Gastrocnemius medialis (tissue), 4 donors: Measurements from ENCODE around the gene AGAP1.

Experiments used
- CTCF ChIP-seq, 5 experiments: fragments of 450-650 bp in 3 of 5; fragments of 200-600 bp in 2 of 5; sonication (generic) in 2 of 5; IDR thresholded peaks in 4 of 5; conservative IDR thresholded peaks in 1 of 5; 1 replicate in 4 of 5; 2 replicates in 1 of 5; pipeline ENCODE4 v1.5.1; 2016 to 2019; ENCODE audit warnings: antibody characterized with exemption in 5 of 5, mild to moderate bottlenecking in 3 of 5, moderate library complexity in 3 of 5
- POLR2A ChIP-seq, 2 donors: fragments of 450-650 bp; IDR thresholded peaks; one replicate each; pipeline ENCODE4 v1.6.1; 2017; ENCODE audit warnings: antibody characterized with exemption in 2 of 2, mild to moderate bottlenecking in 2 of 2, moderate library complexity in 2 of 2

GRCh38 chr2:236114959-236115358 lies 621.1 kb downstream of the AGAP1 start:
- no peak for TF ChIP-seq CTCF (IDR thresholded peaks at IDR 0.05 in 4 of 5, conservative IDR thresholded peaks at IDR 0.05 in 1 of 5)
- no peak for TF ChIP-seq POLR2A (IDR thresholded peaks at IDR 0.05)
